ENCODE data around the gene CD300A.

The CD300A gene

DNA sequence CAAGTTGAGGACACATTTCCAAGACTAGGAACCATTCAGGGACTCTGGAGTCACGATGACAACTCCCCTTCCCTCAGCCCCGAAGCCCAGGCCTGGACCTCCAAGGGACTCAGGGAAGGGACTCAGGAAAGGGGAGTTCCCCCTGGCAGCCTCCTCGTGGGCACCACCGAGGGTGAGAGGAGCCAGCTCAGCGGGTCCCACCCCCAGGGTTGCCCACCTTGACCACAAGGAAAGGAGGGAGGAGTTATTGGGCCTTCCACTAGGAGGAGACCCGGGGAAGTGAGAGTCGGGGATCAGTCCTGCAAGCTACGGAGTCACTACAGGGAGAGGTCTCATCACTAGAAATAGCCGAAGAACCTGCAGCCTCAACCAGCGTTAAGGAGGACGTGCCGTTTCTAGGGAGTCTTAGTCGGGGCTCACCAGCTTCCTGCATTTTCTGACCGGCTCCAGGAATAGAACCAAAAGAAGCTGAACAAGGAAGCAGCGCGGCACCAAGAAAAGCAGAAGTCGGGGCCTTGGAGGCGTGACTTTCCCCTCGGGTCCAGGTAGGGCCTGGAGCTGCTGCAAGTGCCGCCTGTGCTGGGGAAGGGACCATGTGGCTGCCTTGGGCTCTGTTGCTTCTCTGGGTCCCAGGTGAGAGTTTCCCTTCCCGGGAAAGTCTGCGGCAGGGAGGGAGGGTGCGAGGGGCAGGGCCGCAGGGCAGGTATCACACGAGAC, at the start of gene CD300A:
Gene CD300A, plus strand, starts transcription at position 524 of the 717 bp plus-strand sequence. Its CDS starts 70 bp downstream, at position 594.
- DNase-seq, result no peak

DNA sequence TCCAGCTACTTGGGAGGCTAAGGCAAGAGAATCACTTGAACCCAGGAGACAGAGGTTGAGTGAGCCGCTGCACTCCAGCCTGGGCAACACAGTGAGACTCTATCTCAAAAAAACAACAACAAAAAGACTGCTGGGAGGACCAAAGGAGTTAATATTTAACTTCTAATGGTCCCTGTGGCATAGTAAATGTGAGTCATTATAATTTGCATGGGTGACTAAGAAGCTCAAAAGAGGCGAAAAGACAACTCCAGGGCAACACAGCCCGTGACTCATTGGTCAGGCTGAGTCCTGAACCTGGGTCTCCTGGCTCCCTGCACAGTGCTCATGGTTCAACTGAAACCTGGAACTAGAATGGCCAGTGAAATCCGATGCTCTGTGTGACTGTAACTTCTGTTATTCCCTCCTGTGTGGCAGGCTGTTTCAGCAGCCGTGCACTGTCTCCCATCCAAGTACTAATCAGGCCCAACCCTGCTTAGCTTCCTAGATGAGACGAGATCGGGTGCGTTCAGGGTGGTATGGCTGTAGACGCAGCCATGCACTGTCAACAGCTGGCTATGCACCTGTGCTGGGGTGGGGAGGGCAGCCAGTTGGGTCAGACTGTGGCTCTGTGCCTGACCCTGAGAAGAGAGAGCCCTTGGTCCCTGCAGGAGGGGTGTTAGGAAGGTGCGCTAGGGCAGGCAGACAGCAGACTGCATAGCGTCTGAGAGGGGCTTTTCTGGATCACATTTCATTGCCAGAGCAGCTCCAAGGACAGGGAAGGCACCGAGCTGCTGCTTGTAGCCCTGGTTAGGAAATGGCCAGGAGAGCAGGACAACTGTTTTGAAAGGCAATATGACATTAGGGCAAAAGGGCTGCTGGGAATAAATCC, 49.0 kb upstream of the CD300A start:
- DNase-seq, result no peak

DNA sequence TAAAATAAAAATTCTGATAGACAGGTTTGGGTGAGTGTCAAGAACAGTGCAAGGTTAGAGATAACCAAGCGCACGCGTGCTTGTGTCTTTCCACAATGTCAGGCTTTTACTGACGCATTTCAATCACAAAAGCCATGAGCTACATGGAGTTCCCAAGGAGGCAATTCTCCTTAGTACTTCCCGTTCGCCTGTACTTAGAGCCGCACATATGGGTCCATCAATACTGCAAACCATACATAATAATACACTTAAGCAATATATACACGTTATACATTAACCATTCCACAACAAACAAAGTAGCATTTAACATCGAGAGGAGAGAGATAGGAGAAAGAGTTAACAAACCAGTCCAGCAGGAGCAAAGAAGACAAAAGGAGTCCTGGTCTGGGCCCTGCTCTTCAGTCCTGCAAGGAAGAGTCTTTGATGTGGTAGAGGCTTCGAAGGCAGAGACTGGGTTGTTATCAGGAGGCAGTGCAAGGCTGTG, 46.5 kb upstream of the CD300A start:
- no peak for DNase-seq

DNA sequence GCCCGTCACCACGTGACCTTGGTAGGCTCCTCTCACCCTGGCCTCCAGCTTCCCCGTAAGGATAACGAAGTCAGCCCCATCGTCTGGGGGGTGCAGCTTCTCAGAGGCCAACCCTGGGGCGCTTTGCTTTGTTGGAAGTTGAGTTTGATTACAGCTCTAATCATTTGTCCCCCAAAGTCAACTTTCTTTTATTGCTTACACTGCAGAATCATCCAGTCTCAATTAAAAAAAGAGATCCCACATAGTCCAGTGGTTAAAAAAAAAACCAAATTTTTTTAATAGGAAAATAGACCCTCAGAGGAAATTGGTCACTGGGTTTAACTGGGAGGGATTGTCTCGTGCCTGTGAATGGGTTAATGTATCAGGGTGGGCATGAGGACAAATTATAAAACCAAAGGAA, 42.3 kb upstream of the CD300A start:
- DNase-seq, result no peak

DNA sequence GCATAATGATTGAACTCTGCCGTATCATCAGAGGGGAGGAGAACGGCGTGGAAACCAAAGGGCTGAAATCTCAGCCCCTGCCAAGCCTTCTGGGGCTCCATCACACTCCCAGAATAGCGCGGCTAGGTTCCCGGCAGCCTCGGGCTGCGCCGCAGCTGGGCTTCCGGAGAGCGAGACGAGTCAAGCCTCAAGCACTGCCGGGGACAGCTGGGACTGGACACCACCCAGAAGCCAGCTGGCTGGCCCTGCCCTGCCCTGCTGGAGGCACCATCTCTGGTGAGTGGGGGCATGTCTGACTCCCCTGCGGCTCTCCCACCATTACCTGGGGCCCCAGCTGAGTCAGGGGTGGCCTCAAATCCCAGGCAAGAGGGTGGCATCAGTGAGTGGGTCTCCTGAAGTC, 41.8 kb upstream of the CD300A start:
- DNase-seq, result no peak

DNA sequence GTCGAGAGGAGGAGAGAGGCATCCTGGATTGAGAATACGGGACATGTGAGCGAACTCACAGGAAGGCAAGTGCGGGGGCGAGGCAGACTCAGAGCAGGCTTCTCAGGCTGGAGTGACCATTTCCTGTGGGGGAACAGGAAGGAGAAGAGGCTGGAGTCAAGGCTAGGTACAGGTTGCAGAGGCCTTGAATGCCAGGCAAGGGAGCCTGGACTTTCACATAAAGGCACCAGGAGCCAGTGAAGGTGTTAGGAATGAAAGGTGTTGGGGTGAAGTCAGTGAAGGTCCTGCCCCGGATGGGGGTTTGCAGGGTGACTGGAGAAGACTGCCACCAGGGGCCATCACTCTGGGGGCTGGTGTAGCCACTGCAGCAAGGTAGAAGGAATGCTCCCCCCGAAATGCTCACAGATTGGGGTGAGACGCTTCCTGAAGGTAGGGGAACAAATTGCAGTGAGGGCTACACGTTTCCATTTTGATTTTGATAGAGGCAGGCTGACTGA, 39.8 kb upstream of the CD300A start:
- no peak for DNase-seq

DNA sequence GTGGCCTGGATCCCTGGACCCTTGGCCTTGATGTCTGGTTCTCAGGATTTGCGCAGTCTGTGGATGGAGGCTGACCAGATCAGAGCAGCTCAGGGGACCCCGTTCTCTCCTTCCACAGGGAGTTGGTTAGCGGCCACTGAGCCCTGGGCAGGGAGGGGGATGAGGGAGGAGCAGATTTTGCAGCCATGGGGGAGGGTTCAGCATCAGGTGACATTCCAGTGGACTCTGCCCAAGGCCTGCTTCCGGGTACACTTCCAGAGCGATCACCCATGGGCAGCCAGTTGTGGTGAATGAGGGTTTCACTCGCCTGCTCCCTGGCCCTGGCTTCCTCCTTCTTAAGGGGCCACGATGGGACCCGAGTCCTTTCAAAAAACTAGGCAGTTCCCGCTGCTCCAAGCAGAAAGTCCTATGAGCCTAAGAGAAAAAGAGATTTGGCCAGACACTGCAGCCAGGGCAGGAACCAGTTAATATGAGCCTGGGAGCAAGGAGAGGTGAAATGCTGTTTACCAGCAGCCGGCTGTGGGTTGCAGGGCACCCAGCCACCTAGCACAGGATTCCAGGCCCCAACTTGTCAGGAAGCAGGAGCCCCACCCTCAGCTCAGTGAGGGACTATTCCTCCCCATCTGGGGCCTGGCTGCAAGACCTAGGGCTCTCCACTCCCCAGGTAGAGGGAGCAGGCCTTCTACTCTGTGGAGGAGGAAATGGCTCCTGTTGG, 39.2 kb upstream of the CD300A start:
- no peak for DNase-seq

DNA sequence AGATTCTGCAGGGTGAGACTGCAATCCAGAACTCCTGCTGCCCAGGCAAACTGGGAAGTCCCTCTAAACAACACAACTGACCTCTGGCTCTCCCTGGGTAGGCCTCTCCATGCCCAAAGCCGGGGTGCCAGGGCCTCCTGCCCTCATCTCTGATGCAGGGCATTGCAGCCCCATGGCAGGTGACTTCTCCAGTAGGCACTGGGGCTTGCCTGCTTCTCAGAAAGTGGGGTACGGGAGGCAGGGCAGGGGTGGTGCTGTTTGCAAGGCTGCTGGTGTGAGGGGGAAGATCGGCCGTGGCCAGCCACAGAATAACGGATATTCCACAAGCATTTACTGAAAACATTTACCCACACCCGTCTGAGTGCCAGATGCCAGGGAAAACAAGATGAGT, 38.7 kb upstream of the CD300A start:
- no peak for DNase-seq

DNA sequence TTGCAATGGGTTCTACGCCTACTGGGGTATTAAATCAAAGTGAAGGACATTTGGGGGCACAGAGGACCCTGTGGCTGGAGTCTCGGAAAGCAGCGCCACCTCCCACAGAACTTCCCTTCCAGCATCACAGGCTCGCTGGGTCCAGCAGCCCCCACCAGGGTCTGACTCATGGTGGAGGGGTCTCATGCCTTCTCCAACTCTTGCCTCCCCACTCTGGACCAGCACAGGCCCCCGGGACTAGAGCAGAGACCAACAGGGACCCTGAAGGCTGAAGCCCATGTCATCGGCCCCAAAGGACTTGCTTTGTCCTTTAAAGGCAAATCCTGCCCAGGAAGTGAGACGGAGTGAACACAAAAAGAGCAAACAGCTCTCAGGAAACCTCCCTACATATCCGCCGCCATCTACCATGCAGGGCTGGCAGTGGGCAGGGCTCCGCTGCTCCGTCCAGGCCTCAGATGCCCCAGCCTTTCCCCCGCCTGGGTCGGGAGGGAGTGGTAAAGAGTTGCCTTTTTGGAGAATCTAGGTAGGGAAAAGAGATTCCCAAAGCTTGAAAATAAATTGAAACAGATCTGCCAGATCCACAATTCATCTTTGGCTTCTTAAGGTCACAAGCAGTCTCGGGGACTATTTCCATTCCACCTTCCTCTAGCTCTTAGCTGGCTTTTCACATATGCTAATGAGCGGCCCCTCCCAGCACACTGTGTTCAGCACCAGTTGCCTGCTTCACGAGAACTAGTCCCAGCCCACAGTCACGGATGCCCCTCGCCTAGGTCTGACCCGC, 36.6 kb upstream of the CD300A start:
- DNase-seq, result no peak

DNA sequence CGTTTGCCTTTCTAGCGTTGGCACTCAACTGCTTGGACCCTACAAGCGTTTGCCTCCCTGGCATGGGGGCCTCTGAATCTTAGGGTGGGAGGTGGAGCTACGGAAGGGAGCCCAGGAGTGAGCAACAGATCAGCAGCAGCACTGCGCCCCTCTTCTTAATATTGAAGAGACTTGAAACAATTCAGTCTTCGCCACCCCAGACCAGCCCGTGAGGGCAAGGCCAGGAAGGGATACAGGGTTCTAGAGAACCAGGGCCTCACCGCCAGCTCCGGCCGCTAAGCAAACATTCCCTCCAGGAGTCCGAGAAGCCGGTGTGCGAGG, 36.1 kb upstream of the CD300A start:
- DNase-seq, result no peak

DNA sequence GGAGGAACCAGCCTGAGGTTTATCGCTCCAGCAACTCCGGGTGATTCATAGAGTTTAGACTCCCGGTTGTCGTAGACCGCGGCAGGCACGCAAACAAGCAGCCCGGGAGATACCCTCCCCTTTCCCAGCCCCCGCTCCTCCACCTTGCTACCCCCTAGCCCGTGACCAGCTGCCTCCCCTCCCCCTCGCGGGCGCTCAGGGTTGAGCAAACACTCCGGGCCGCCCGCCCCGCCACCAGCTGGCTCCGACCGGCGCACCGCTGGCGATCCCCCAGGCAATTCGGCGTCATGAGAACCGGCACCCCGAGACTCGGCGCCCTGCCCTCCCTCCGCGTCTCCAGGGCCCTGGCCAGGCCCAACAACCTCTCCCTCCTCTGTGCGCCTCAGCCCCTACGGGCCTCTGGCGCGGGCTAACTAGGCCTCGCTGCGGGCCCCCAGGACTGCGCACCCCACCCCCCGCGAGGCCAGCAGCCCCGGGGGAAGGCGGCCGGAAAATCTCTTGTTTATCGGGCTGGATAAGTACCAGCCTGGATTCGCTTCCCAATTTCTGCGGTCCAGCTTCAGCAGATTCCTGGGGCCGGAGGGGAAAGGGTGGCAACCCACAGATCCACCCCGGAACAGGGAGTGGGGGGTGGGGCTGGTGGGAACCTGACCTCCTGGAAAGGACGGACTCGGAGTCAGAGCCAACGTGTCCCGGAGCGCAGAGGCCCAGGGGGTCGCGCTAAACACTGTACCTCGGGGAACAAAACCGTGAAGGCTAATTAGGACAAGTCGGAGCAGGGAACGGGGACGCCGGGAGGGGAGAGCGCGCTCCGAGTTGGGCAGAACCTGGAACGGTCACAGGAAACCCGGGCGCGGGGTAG, 35.5 kb upstream of the CD300A start:
- DNase-seq, result peak; percentile 49

DNA sequence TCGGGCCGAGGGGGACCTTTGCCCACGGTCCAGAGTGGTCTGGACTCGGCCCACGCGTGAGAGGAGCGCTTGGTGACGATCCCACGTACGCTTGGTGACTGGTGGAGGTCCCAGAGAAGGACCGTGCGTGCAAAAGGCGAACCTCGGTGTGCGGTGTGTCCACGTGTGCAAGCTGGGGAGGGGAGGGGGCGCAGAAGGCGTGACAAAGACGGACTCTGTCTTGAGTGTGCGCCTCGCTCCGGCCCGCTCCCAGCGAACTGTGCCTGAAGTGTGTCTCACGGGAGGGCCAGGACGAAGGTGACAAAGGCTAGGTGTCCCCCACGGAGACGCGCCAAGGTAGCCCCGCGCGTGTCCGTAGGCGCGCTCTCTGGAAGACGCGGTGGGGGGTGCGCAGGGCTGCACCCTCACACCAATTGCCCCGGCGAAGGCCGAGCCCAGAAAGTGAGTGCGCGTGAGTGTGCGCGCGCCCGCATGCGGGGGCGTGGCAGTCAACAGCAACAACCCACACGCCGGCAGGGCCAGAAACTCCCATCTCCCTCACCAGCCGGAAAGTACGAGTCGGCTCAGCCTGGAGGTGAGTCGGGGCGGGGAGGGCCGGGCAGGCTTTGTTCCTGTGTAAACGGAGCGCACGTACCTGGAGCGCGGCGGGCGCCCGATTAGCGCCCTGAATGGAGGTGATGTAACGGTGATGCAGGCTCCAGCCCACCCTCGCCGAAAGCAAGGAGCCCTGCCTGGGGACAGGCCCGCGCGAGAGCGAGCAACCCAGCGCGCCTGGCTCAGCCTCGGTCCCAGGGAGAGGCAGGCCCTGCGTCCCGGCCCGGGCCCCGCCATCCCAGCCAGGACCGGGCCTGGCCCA, 34.6 kb upstream of the CD300A start, which contains the start of gene GPRC5C:
Gene GPRC5C, plus strand, starts transcription at position 521 of the 856 bp plus-strand sequence. CDS start 7,689 bp downstream, outside the sequence.
- DNase-seq, result peak; percentile 53

DNA sequence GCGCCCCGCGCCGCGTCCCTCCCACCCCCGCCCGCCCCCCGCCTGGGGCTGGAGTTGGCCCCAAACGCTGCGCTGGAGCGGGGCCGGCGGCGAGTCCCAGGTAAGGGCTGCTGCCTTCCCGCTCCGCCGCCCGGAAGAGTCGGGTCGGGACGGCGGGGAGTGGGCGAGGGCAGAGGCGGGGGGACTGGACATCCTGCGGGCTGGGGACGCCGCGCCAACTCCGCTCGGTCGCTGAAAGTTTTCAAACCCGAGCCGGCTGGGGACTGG, 34.1 kb upstream of the CD300A start:
- DNase-seq, result no peak

DNA sequence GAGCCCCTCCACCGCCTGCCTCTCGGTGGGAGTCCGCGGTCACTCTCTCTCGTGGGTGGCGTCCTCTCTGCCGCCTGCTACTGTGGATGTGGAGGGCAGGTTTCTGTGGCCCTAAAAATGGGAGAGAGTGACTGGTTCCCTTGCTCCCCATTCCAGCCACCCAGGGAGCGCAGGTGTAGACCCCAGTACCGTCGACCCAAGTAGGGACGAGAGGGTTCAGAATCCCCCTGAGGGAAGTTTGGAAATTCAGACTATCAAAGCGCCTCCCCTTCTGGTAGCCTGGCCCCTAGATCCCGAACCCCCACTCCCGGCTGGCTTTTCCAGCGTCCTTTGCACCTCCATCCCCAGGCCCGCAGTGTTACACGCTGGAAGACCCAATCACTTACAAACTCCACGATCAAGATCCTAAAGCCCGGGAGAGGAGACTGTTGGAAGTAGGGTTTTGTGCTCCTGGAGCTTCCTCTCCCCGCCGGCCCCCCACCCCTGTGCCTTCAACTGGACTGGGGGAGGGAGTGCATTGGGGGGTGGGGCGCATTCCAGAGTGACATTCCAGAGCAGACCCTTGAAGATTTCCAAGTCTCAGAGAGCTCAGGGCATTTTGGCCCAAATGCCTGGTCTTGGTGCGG, 33.6 kb upstream of the CD300A start:
- DNase-seq, result no peak

DNA sequence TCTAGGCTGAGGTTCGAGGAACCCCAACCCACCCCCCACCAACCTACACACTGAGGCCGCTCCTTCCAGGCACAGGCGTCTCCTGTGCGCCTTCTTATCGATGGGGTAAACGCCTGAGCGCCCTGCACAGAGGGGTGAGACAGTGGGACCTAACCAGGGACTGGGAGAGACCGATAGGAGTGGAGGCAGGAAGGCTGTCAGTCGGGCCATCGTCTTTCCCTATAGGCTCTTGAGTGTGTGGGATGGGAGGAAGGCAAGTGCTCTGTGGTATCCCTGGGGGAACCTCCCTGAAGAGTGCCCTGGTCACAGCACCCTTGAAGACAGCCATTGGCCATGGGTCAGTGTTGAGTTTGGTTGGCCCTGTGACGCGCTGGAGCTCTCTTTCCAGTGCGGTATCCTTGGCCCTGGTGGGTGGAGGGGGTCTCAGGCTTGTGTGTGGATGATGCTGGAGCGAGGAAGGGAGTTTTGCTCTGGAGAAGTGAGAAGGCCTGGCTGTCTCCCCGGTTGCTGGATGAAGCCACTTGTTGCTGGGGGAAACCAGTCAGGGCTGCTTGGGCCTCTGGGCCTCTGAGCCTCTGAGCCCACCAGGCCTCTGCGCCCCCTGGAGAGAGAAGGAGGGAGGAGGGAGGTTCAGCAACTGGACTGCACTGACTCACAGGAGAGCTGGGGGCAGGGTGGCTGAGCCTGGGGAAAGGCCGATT, 32.9 kb upstream of the CD300A start:
- DNase-seq, result no peak

DNA sequence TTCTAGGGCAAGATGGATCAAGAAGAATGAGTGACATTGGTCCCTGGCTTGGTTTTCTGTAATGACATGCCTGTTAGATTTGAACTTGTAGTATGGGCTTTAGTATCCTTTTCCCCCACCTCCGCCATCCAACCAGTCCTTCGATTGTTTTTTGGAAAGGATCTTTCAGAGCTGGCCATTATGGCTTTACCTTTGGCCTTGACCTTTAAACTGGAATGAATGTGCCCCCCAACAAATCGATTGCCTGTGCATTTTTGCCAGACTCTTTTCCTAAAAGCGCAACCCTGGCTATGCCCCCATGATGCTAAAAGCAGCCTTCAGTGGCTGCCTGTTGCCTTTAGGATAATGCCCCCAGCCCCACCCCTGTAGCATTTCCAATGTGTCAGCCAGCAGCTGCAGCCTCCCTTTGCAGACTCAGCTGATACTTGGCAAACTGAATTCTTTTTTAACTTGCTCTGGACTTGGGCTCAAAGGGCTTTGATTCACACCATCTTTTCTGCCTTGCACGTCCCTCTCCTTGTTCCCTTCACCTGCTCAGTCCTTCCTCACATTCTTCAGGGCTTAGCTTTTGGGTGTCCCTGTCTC, 30.6 kb upstream of the CD300A start:
- no peak for DNase-seq

DNA sequence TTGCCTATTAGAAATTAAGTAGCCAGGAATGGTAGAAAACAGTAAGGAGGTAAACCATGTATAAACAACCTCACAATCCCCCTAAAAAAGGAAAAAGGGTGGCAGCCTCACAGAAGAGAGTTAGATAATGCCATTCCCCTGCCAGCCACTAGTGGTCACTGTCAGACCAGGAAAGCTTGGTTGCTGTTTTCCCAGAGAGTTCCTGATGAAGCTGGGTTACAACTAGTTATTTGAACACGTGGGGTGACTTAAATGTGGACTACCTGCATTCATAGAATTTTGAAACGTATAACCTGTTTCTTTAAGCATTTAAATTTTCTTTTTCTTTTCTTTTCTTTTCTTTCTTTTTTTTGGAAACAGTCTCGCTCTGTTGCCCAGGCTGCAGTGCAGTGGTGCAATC, 28.7 kb upstream of the CD300A start:
- no peak for DNase-seq

DNA sequence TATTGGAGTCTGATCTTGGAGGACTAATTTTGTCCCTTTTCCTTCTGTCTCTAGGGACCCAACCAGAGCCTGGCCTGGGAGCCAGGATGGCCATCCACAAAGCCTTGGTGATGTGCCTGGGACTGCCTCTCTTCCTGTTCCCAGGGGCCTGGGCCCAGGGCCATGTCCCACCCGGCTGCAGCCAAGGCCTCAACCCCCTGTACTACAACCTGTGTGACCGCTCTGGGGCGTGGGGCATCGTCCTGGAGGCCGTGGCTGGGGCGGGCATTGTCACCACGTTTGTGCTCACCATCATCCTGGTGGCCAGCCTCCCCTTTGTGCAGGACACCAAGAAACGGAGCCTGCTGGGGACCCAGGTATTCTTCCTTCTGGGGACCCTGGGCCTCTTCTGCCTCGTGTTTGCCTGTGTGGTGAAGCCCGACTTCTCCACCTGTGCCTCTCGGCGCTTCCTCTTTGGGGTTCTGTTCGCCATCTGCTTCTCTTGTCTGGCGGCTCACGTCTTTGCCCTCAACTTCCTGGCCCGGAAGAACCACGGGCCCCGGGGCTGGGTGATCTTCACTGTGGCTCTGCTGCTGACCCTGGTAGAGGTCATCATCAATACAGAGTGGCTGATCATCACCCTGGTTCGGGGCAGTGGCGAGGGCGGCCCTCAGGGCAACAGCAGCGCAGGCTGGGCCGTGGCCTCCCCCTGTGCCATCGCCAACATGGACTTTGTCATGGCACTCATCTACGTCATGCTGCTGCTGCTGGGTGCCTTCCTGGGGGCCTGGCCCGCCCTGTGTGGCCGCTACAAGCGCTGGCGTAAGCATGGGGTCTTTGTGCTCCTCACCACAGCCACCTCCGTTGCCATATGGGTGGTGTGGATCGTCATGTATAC, 26.5 kb upstream of the CD300A start:
- no peak for DNase-seq
